ENCODE results near the gene SLC17A4.

The SLC17A4 gene

GRCh38 chr6:25750906-25751305 is 3.6 kb upstream of the SLC17A4 start:
- DNase-seq = no peak

- no peak for DNase-seq
Measured at GRCh38 chr6:25753079-25753478, 1.5 kb upstream of the SLC17A4 start.

- DNase-seq = no peak
Measured at GRCh38 chr6:25755483-25755882, 941 bp downstream of the SLC17A4 start.

GRCh38 chr6:25756382-25757363 is 2.1 kb downstream of the SLC17A4 start:
- no peak for DNase-seq

GRCh38 chr6:25757936-25758642 is 3.5 kb downstream of the SLC17A4 start:
- DNase-seq = no peak

GRCh38 chr6:25764611-25765010 is 10.1 kb downstream of the SLC17A4 start:
- no peak for DNase-seq

- no peak for DNase-seq
Measured at GRCh38 chr6:25768566-25768965, 14.0 kb downstream of the SLC17A4 start.

GRCh38 chr6:25769983-25770382 is 15.4 kb downstream of the SLC17A4 start:
- DNase-seq = no peak

GRCh38 chr6:25774120-25774715 is 19.7 kb downstream of the SLC17A4 start:
- no peak for DNase-seq

- no peak for DNase-seq
Measured at GRCh38 chr6:25777031-25777430, 22.5 kb downstream of the SLC17A4 start.

- DNase-seq = no peak
Measured at GRCh38 chr6:25777856-25778649, 23.5 kb downstream of the SLC17A4 start.

GRCh38 chr6:25781134-25781533 is 26.6 kb downstream of the SLC17A4 start:
- DNase-seq = no peak

- DNase-seq = no peak
Measured at GRCh38 chr6:25787428-25787827, 32.9 kb downstream of the SLC17A4 start.

- DNase-seq = no peak
Measured at GRCh38 chr6:25788305-25788922, 33.9 kb downstream of the SLC17A4 start.

- no peak for DNase-seq
Measured at GRCh38 chr6:25789475-25789874, 34.9 kb downstream of the SLC17A4 start.

GRCh38 chr6:25792016-25792415 is 37.5 kb downstream of the SLC17A4 start:
- no peak for DNase-seq

- DNase-seq = no peak
Measured at GRCh38 chr6:25793970-25794369, 39.4 kb downstream of the SLC17A4 start.

GRCh38 chr6:25794784-25795183 is 40.2 kb downstream of the SLC17A4 start:
- DNase-seq = no peak

GRCh38 chr6:25801436-25801835 is 46.9 kb downstream of the SLC17A4 start:
- no peak for DNase-seq

GRCh38 chr6:25804804-25805203 is 50.3 kb downstream of the SLC17A4 start:
- no peak for DNase-seq

GRCh38 chr6:25815194-25815593 is 60.7 kb downstream of the SLC17A4 start:
- DNase-seq = no peak

- no peak for DNase-seq
Measured at GRCh38 chr6:25816252-25816651, 61.7 kb downstream of the SLC17A4 start.
